HepG2 (cell line): ENCODE results near the gene HCFC1. TPM values are rescaled to one million over a fixed set of nuclear protein-coding genes. Genes with fewer than 3 reads are reported as not detected.

ENCODE experiments used
- ARHGAP35 ChIP-seq: sonication (generic); formaldehyde crosslinking; IDR thresholded peaks from 2 replicates; pipeline ENCODE4 v1.9.0; 2022; ENCODE audit warnings: mild to moderate bottlenecking, inconsistent platforms, moderate library complexity, missing genetic modification reagents, borderline replicate concordance
- DNMT3B ChIP-seq: conservative IDR thresholded peaks from 2 replicates; pipeline ENCODE4 v1.6.1; 2016; ENCODE audit warnings: missing biosample characterization, control low read depth
- ELK4 ChIP-seq: sonication (generic); formaldehyde crosslinking; IDR thresholded peaks from 2 replicates; pipeline ENCODE4 v1.9.0; 2021; ENCODE audit warnings: missing genetic modification reagents, borderline replicate concordance
- HOXD1 ChIP-seq: sonication (generic); formaldehyde crosslinking; IDR thresholded peaks from 2 replicates; pipeline ENCODE4 v1.5.0; 2020; ENCODE audit warnings: missing genetic modification reagents
- KDM3A ChIP-seq: IDR thresholded peaks from 2 replicates; pipeline ENCODE4 v1.6.1; 2018; ENCODE audit warnings: low read depth, missing compliant biosample characterization
- KLF9 ChIP-seq: IDR thresholded peaks from 2 replicates; pipeline ENCODE4 v1.6.1; 2016; ENCODE audit warnings: low read depth
- LBX2 ChIP-seq: sonication (generic); formaldehyde crosslinking; IDR thresholded peaks from 2 replicates; pipeline ENCODE4 v1.5.0; 2020; ENCODE audit warnings: missing genetic modification reagents, mild to moderate bottlenecking, borderline replicate concordance
- MEF2D ChIP-seq: sonication (generic); formaldehyde crosslinking; IDR thresholded peaks from 2 replicates; pipeline ENCODE4 v1.5.1; 2020; ENCODE audit warnings: mild to moderate bottlenecking, missing genetic modification reagents
- MYPOP ChIP-seq: sonication (generic); formaldehyde crosslinking; IDR thresholded peaks from 2 replicates; pipeline ENCODE4 v1.8.1; 2023; ENCODE audit warnings: mild to moderate bottlenecking, moderate library complexity, missing genetic modification reagents
- NR2F6 ChIP-seq, 2 experiments: IDR thresholded peaks; 2 replicates each; pipeline ENCODE4 v1.6.1; 2016; ENCODE audit warnings: antibody characterized with exemption in 1 of 2, mild to moderate bottlenecking in 1 of 2
- PATZ1 ChIP-seq: sonication (generic); formaldehyde crosslinking; IDR thresholded peaks from 2 replicates; pipeline ENCODE4 v1.4.0; 2020; ENCODE audit warnings: missing genetic modification reagents
- RELA ChIP-seq: sonication (generic); formaldehyde crosslinking; IDR thresholded peaks from 2 replicates; pipeline ENCODE4 v1.4.0; 2020; ENCODE audit warnings: missing genetic modification reagents
- SALL2 ChIP-seq: sonication (generic); formaldehyde crosslinking; IDR thresholded peaks from 2 replicates; pipeline ENCODE4 v1.8.1; 2023; ENCODE audit warnings: mild to moderate bottlenecking, missing genetic modification reagents, inconsistent platforms
- XBP1 ChIP-seq: sonication (generic); formaldehyde crosslinking; IDR thresholded peaks from 2 replicates; pipeline ENCODE4 v1.5.0; 2020; ENCODE audit warnings: missing genetic modification reagents
- ZBTB42 ChIP-seq: sonication (generic); formaldehyde crosslinking; IDR thresholded peaks from 2 replicates; pipeline ENCODE4 v1.5.0; 2020; ENCODE audit warnings: mild to moderate bottlenecking, missing genetic modification reagents
- ZNF329 ChIP-seq: sonication (generic); formaldehyde crosslinking; IDR thresholded peaks from 2 replicates; pipeline ENCODE4 v1.9.0; 2021; ENCODE audit warnings: low read depth, mild to moderate bottlenecking, missing genetic modification reagents
- ZNF569 ChIP-seq: sonication (generic); formaldehyde crosslinking; IDR thresholded peaks from 2 replicates; pipeline ENCODE4 v1.5.0; 2020; ENCODE audit warnings: mild to moderate bottlenecking, missing genetic modification reagents, moderate library complexity, borderline replicate concordance
- ZNF572 ChIP-seq: sonication (generic); formaldehyde crosslinking; IDR thresholded peaks from 2 replicates; pipeline ENCODE4 v1.5.1; 2020; ENCODE audit warnings: mild to moderate bottlenecking, missing genetic modification reagents
- ZSCAN12 ChIP-seq: sonication (generic); formaldehyde crosslinking; IDR thresholded peaks from 2 replicates; pipeline ENCODE4 v1.9.0; 2021; ENCODE audit warnings: mild to moderate bottlenecking, missing genetic modification reagents
- ZSCAN20 ChIP-seq: sonication (generic); formaldehyde crosslinking; IDR thresholded peaks from 2 replicates; pipeline ENCODE4 v1.4.0; 2020; ENCODE audit warnings: missing genetic modification reagents, mild to moderate bottlenecking, borderline replicate concordance
- polyA plus RNA-seq, 8 experiments: library from polyadenylated mRNA; depleted of rRNA in 3 of 8; stranded (reverse) in 7 of 8; unstranded in 1 of 8; fragments of >200 nt; fragmentation: Illumina TruSeq in 4 of 8; extraction: Trizol in 4 of 8; gene quantifications; 2 replicates each; pipeline versions ENCODE4 v1.2.1 to v1.2.3, GENCODE V29; 2011 to 2016; ENCODE audit warnings: low read depth in 4 of 8, missing spikeins in 1 of 8, mixed read lengths in 1 of 8; ENCODE audit not compliant: insufficient read depth in 1 of 8
- total RNA-seq, 5 experiments: library from RNA; depleted of rRNA; stranded (reverse); fragments of >200 nt; fragmentation: Illumina TruSeq; extraction: Trizol; gene quantifications; 2 replicates each; pipeline ENCODE4 v1.2.3, GENCODE V29; 2016; ENCODE audit warnings: low read depth in 1 of 5
- TF ChIP-seq, protein P1 (sequence below): sonication (generic); formaldehyde crosslinking; IDR thresholded peaks from 2 replicates; pipeline ENCODE4 v1.8.0; 2022; ENCODE audit warnings: mild to moderate bottlenecking, missing genetic modification reagents; ENCODE audit not compliant: insufficient replicate concordance
- TF ChIP-seq, protein P2 (sequence below): IDR thresholded peaks from 2 replicates; pipeline ENCODE4 v1.6.1; 2016; ENCODE audit warnings: low read depth, borderline replicate concordance
- TF ChIP-seq, protein P3 (sequence below): sonication (generic); formaldehyde crosslinking; IDR thresholded peaks from 2 replicates; pipeline ENCODE4 v1.8.1; 2023; ENCODE audit warnings: missing genetic modification reagents, mild to moderate bottlenecking, borderline replicate concordance

The HCFC1 gene
- total and polyA plus RNA-seq, 2 of the 13 experiments (the other 11 are each of a cell fraction or from before 2014, with no cell fraction given): 5.8 to 17.8 TPM

DNA sequence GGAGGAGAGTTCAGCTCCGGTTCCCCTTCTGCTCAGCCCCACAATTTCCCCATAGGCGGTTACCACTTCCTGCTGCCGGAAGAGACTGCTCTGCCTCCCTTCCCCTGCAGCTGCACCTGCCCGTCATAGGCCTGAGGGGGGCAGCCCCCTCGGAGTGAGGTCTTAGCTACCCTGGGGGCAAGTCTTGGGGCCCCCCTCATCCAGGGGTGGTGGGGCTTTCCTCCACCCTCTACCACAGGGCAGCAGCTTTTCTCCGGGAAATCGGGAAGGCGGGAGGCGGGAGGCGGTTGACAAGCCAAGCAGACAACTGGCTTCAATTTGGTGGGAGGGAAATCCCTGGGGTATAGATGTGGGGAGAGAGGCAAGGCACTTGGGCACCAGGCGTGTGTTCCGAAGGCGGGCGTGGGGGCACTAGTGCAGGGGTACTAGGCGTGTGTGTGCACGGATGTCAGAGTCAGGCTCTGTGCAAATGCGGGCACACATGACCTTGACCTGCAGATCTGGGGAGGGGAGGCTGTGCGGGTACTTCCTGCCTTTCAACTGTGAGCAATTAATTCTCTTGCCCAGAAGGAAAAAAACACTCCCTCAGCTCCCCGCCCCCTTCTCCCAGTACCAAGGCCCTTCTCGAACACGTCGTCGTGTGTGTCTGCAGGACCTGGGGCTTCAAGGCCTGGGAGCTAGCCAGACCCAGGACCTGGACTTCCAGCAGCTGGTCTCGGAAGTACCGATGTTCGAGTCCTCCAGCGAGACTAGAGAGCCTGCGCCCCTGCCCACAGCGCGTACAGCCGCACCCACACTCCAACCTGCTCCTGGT, 44.6 kb downstream of the HCFC1 start (continued):
- TF ChIP-seq, protein P1, sequence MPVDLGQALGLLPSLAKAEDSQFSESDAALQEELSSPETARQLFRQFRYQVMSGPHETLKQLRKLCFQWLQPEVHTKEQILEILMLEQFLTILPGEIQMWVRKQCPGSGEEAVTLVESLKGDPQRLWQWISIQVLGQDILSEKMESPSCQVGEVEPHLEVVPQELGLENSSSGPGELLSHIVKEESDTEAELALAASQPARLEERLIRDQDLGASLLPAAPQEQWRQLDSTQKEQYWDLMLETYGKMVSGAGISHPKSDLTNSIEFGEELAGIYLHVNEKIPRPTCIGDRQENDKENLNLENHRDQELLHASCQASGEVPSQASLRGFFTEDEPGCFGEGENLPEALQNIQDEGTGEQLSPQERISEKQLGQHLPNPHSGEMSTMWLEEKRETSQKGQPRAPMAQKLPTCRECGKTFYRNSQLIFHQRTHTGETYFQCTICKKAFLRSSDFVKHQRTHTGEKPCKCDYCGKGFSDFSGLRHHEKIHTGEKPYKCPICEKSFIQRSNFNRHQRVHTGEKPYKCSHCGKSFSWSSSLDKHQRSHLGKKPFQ (CRISPR knock-in tag): no peak
- TF ChIP-seq ZNF569 (CRISPR knock-in tag) (no peak), MEF2D (no peak), PATZ1 (peak; percentile 75), DNMT3B (CRISPR knock-in tag) (no peak), NR2F6 (IDR thresholded peaks at IDR 0.05) (peak; percentile 85), NR2F6 (CRISPR knock-in tag; IDR thresholded peaks at IDR 0.05) (peak; percentile 92), ARHGAP35 (no peak), ZSCAN12 (CRISPR knock-in tag) (no peak), ZSCAN20 (CRISPR knock-in tag) (no peak), ZNF572 (CRISPR knock-in tag) (no peak), ZBTB42 (no peak), ELK4 (CRISPR knock-in tag) (no peak), KLF9 (CRISPR knock-in tag) (no peak), LBX2 (no peak), MYPOP (no peak), ZNF329 (CRISPR knock-in tag) (0 out of 2 replicates have a peak, but pooled peaks have one; percentile 12), RELA (CRISPR knock-in tag) (no peak), HOXD1 (CRISPR knock-in tag) (no peak), KDM3A (CRISPR knock-in tag) (no peak), XBP1 (CRISPR knock-in tag) (no peak), SALL2 (CRISPR knock-in tag) (no peak)
- TF ChIP-seq, protein P2, sequence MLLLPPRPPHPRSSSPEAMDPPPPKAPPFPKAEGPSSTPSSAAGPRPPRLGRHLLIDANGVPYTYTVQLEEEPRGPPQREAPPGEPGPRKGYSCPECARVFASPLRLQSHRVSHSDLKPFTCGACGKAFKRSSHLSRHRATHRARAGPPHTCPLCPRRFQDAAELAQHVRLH (CRISPR knock-in tag): no peak
- TF ChIP-seq, protein P3, sequence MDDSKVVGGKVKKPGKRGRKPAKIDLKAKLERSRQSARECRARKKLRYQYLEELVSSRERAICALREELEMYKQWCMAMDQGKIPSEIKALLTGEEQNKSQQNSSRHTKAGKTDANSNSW: no peak
